MM.1S (cell line): ENCODE results near the gene FUT3.

Experiments
- DNase-seq: peaks from one replicate; pipeline ENCODE4 v3.0.0-alpha.2; 2015
- H2AFZ ChIP-seq: fragments of 300-600 bp; sonication (generic); 2 replicates; pipeline ENCODE4 v1.6.0; 2016; ENCODE audit warnings: antibody characterized with exemption, low read length
- H3F3A ChIP-seq: fragments of 300-600 bp; sonication (generic); 2 replicates; pipeline ENCODE4 v1.6.1; 2016; ENCODE audit warnings: mild to moderate bottlenecking, antibody characterized with exemption, low read length, moderate library complexity, mixed read lengths; ENCODE audit not compliant: insufficient read depth
- H3K27ac ChIP-seq: fragments of 300-600 bp; sonication (generic); 2 replicates; pipeline ENCODE4 v1.5.1; 2016; ENCODE audit warnings: mild to moderate bottlenecking, low read length
- H3K27me3 ChIP-seq: fragments of 300-600 bp; sonication (generic); replicated peaks from 2 replicates; pipeline ENCODE4 v1.6.0; 2016; ENCODE audit warnings: low read length; ENCODE audit not compliant: insufficient read depth
- H3K36me3 ChIP-seq: fragments of 300-600 bp; sonication (generic); replicated peaks from 2 replicates; pipeline ENCODE4 v1.6.1; 2016; ENCODE audit warnings: mild to moderate bottlenecking, low read length, mixed read lengths; ENCODE audit not compliant: insufficient read depth
- H3K4me1 ChIP-seq: fragments of 300-600 bp; sonication (generic); 2 replicates; pipeline ENCODE4 v1.6.1; 2016; ENCODE audit warnings: low read length, mixed read lengths
- H3K4me2 ChIP-seq: fragments of 300-600 bp; sonication (generic); 2 replicates; pipeline ENCODE4 v1.6.0; 2016; ENCODE audit warnings: low read depth, low read length
- H3K4me3 ChIP-seq: fragments of 300-600 bp; sonication (generic); 2 replicates; pipeline ENCODE4 v1.5.1; 2016; ENCODE audit warnings: low read length, mixed read lengths
- H3K79me2 ChIP-seq: fragments of 300-600 bp; sonication (generic); 2 replicates; pipeline ENCODE4 v1.6.1; 2016; ENCODE audit warnings: mixed run types, low read length, mixed read lengths
- H3K9ac ChIP-seq: fragments of 300-600 bp; sonication (generic); 2 replicates; pipeline ENCODE4 v1.6.1; 2016; ENCODE audit warnings: low read length, mixed read lengths
- H3K9me2 ChIP-seq: fragments of 300-600 bp; sonication (generic); replicated peaks from 2 replicates; pipeline ENCODE4 v1.6.1; 2016; ENCODE audit warnings: mild to moderate bottlenecking, low read length, mixed read lengths; ENCODE audit not compliant: insufficient read depth
- H3K9me3 ChIP-seq: fragments of 300-600 bp; sonication (generic); replicated peaks from 2 replicates; pipeline ENCODE4 v1.6.1; 2016; ENCODE audit warnings: mild to moderate bottlenecking, low read length, mixed read lengths; ENCODE audit not compliant: insufficient read depth
- H4K20me1 ChIP-seq: fragments of 300-600 bp; sonication (generic); 2 replicates; pipeline ENCODE4 v1.6.1; 2016; ENCODE audit warnings: mild to moderate bottlenecking, low read length, moderate library complexity, mixed read lengths; ENCODE audit not compliant: insufficient read depth
- CTCF ChIP-seq: fragments of 300-600 bp; sonication (generic); IDR thresholded peaks from 2 replicates; pipeline ENCODE4 v1.5.1; 2016; ENCODE audit warnings: antibody characterized with exemption, low read length, mixed read lengths
- EZH2 ChIP-seq: fragments of 300-600 bp; sonication (generic); optimal IDR thresholded peaks from 2 replicates; pipeline ENCODE3; 2017; ENCODE audit warnings: low read depth, mild to moderate bottlenecking, antibody characterized with exemption, low read length, mixed read lengths
- EZH2phosphoT487 ChIP-seq: fragments of 300-600 bp; sonication (generic); IDR thresholded peaks from 2 replicates; pipeline ENCODE4 v1.6.1; 2018; ENCODE audit warnings: antibody characterized with exemption, low read length

FUT3 gene

DNA sequence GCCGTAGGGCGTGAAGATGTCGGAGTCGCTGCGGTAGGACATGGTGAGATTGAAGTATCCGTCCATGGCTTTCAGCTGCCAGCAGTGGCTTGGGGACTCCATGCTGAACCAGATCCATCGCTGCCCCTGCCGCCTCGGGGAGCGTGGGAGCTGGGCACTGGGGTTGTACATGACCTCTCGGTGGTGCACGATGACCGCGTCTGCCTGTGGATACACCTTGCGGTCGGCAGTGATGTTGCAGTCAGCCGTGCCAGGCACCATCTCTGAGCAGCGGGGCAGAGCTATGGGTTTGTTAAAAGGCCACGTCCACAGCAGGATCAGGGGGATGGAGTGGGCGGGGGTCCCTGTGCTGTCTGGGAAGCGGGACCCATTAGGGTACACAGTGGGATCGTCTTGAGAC is 19.2 kb downstream of the FUT3 start:
- H2AFZ ChIP-seq, result no peak overlapping the region

DNA sequence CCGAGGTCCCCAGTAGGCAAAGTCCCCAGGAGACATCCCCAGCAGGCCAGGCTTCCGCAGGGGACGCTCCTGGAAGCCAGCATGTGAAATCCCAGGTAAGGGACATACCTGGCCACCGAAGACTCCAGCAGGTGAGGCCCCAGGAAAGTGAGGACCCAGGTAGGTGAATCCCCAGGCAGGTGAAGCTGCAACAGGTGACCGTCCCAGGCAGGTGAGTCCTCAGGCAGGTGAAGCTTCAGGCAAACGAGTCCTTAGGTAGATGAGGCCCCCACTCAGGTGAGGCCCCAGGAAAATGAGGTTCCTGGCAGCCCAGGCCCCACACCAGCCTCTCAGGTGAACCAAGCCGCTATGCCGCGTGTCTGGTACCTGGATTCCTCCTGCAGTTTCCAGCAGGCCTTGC is 20.1 kb downstream of the FUT3 start:
- Histone ChIP-seq H3K4me2 (no peak overlapping the region), H3K9ac (no peak overlapping the region), H3K4me1 (peaks cover 13% of the 10 kb centered on the region), H3K9me3 (no peaks in the 10 kb centered on the region), H3K79me2 (no peaks in the 10 kb centered on the region), H2AFZ (no peak overlapping the region), H3K4me3 (no peak overlapping the region), H3K27me3 (peaks cover 68% of the 10 kb centered on the region), H3K9me2 (no peaks in the 10 kb centered on the region), H3F3A (peaks cover 12% of the 10 kb centered on the region), H3K27ac (no peak overlapping the region), H3K36me3 (no peaks in the 10 kb centered on the region), H4K20me1 (no peaks in the 10 kb centered on the region)
- DNase-seq, result no peak
- TF ChIP-seq EZH2 (no peak), EZH2phosphoT487 (no peak), CTCF (no peak)

More for the DNA sequence above, 19.2 kb downstream of the FUT3 start:
- H3K9me2 ChIP-seq, result no peaks in the 10 kb centered on the region
- TF ChIP-seq CTCF (no peak), EZH2 (no peak), EZH2phosphoT487 (no peak)
- no peak for DNase-seq
- no peak overlapping the region for H3K27ac ChIP-seq
- no peaks in the 10 kb centered on the region for H3K36me3 ChIP-seq
- peaks cover 5% of the 10 kb centered on the region for H3F3A ChIP-seq
- H3K4me2 ChIP-seq, result no peak overlapping the region
- peaks cover 75% of the 10 kb centered on the region for H3K27me3 ChIP-seq
- no peak overlapping the region for H3K4me3 ChIP-seq
- no peaks in the 10 kb centered on the region for H4K20me1 ChIP-seq
- peaks cover 4% of the 10 kb centered on the region for H3K4me1 ChIP-seq
- H3K9ac ChIP-seq, result no peak overlapping the region
- no peaks in the 10 kb centered on the region for H3K79me2 ChIP-seq
- no peaks in the 10 kb centered on the region for H3K9me3 ChIP-seq

DNA sequence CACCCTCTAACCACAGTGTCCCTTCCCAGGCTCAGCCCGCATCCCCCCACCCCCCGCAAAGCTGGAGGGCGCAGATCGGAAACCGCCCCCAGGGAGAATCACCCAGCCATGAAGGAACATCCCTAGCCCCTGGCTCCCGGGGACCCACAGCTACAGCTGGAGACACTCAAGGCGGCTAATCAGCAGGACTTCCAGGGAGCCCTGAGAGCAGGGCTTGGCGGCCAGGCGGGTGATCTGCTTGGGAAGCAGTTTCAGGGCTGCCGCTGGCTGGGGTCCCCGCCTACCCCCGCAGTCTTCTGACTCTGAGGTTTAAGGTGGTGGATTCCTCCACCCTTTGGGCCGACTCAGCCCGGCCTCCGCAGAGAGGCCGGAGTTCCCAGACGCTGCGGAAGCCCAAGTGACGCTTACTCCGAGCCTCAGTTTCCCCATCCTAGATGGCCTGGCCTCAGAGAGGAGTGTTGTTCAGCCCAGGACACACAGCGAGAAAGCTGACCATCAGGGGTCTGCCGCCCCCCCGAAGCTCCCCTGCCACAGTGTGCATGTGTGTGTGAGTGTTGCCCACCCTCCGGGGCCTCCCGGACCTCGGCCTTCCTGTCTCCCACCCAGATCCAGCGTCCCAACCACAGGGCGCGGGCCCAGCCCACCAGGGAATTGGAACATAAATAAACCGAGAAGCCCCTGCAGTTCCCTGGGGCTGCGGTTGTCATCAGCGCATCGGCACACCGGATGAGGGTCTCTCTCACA is 21.5 kb downstream of the FUT3 start:
- Histone ChIP-seq H4K20me1 (no peaks in the 10 kb centered on the region), H3K4me3 (no peak overlapping the region), H3K9me2 (no peaks in the 10 kb centered on the region), H3F3A (peaks cover 14% of the 10 kb centered on the region), H3K4me2 (no peak overlapping the region), H2AFZ (no peak overlapping the region), H3K9ac (no peak overlapping the region), H3K9me3 (no peaks in the 10 kb centered on the region), H3K36me3 (no peaks in the 10 kb centered on the region), H3K4me1 (peaks cover 15% of the 10 kb centered on the region), H3K27ac (no peak overlapping the region), H3K79me2 (no peaks in the 10 kb centered on the region), H3K27me3 (peaks cover 56% of the 10 kb centered on the region)
- TF ChIP-seq CTCF, result no peak
- no peak for TF ChIP-seq EZH2
- DNase-seq, result no peak
